ENCODE results near the gene NUDT21. TPM values are rescaled to one million over a fixed set of nuclear protein-coding genes. Genes with fewer than 3 reads are reported as not detected.

Gene NUDT21
- total and polyA plus RNA-seq, 2 of the 8 experiments (the other 6 are each of a cell fraction or from before 2014, with no cell fraction given): 78.1 to 277 TPM

DNA sequence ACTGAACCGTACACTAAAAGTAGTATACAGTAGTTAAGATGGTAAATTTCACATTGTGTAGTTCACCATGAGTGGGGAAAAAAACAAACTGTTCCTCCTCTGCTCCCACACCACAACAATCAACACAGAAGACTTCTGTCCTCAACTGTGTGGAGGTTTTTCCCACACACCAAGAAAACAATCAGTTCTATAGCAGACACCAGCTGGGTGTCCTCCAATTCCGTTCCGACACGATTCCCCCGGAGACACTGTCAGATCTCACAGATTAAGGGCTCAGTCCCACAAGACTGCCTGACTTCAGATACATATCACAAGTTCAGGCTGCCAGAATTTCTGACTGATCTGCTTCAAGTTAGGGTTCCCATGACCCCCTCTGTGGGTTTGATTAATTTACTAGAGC is 36.9 kb upstream of the NUDT21 start:
- H3K23me2 ChIP-seq (ENCODE audit: low read depth, low read length): no peaks in the 10 kb centered on the region
- H3K4me2 ChIP-seq (ENCODE audit: insufficient read depth in 1 of 2, low read depth in 2 of 2, low read length in 2 of 2): no peak overlapping the region
- no peak overlapping the region for H3K9ac ChIP-seq (replicated peaks in 1 of 4; ENCODE audit: extremely low read depth in 1 of 4, low read depth in 3 of 4, low read length in 3 of 4)
- FAIRE-seq: no peak
- WGBS, 2 experiments (ENCODE audit: extremely low coverage in 1 of 2, insufficient coverage in 1 of 2, insufficient read length in 1 of 2, insufficient replicate concordance in 2 of 2, low coverage in 1 of 2, low lambda C conversion rate in 2 of 2, missing lambda C conversion rate in 1 of 2): 89% methylated on average over 5 of the region's 5 CpGs; no CpG with 5 or more reads in 1 of the 2 experiments
- ChIA-PET POLR2A (ENCODE audit: partially characterized antibody) (no interaction called here), CTCF (ENCODE audit: partially characterized antibody) (interaction anchor here (0.7 to 0.9 kb wide), 2 partner anchors 12 to 13 kb away, joined by 3 read pairs; no protein-coding TSS in a partner anchor)
- H4K20me1 ChIP-seq (replicated peaks in 1 of 2; ENCODE audit: control insufficient read depth in 1 of 2, insufficient read depth in 2 of 2, low read length in 2 of 2): no peaks in the 10 kb centered on the region
- no peak overlapping the region for H2BK5ac ChIP-seq (ENCODE audit: low read depth, low read length)
- H3K18ac ChIP-seq (ENCODE audit: extremely low read depth, low read length): no peak overlapping the region
- H4K91ac ChIP-seq (replicated peaks; ENCODE audit: insufficient read length, low read length): no peak overlapping the region
- 0 out of 8 replicates have a peak, but pooled peaks cover 0 to 3% (median 0%) of the 10 kb centered on the region in 4 experiments for H3K36me3 ChIP-seq (ENCODE audit: control insufficient read depth in 2 of 4, insufficient read depth in 4 of 4, low read length in 3 of 4)
- no peaks in the 10 kb centered on the region for H3K27me3 ChIP-seq (replicated peaks in 1 of 4; ENCODE audit: control insufficient read depth in 3 of 4, extremely low read depth in 1 of 4, insufficient read depth in 3 of 4, low read length in 3 of 4)
- H2BK20ac ChIP-seq (ENCODE audit: low read length): no peak overlapping the region
- H3K14ac ChIP-seq (ENCODE audit: insufficient read length): no peak overlapping the region
- H3K79me2 ChIP-seq (ENCODE audit: control insufficient read depth in 1 of 2, insufficient read depth in 2 of 2, low read length in 2 of 2): no peaks in the 10 kb centered on the region
- H3K27ac ChIP-seq (ENCODE audit: low read depth, low read length): no peak overlapping the region
- H3K79me1 ChIP-seq (ENCODE audit: low read depth, low read length): no peaks in the 10 kb centered on the region
- H2AK5ac ChIP-seq (ENCODE audit: low read depth, low read length): no peak overlapping the region
- no peaks in the 10 kb centered on the region for H3K9me3 ChIP-seq (ENCODE audit: insufficient read depth in 2 of 2, low read depth in 1 of 2, low read length in 1 of 2)
- H2BK12ac ChIP-seq (ENCODE audit: low read depth, low read length): no peak overlapping the region
- no peak overlapping the region for H3K4ac ChIP-seq (replicated peaks; ENCODE audit: insufficient read length, low read depth, low read length)
- no peak overlapping the region for H3K23ac ChIP-seq (ENCODE audit: insufficient read length)
- no peak for DNase-seq (ENCODE audit: low read depth in 1 of 2, low spot score in 2 of 2)
- H2BK120ac ChIP-seq (replicated peaks; ENCODE audit: low read depth, low read length): no peak overlapping the region
- no peak overlapping the region for H2BK15ac ChIP-seq (ENCODE audit: low read length)
- no peak overlapping the region for H4K5ac ChIP-seq (ENCODE audit: insufficient read length, low read depth, low read length)
- no peak overlapping the region for H3K56ac ChIP-seq (replicated peaks; ENCODE audit: insufficient read length, low read depth, low read length)
- no peaks in the 10 kb centered on the region for H3K4me1 ChIP-seq (replicated peaks in 1 of 4; ENCODE audit: control insufficient read depth in 3 of 4, insufficient read depth in 4 of 4, low read length in 3 of 4)
- H2AFZ ChIP-seq (ENCODE audit: low read length): no peak overlapping the region
- no peak overlapping the region for H4K8ac ChIP-seq (ENCODE audit: extremely low read depth, insufficient read depth, low read length)
- H3K4me3 ChIP-seq (ENCODE audit: extremely low read depth in 1 of 4, insufficient read depth in 2 of 4, low read depth in 3 of 4, low read length in 4 of 4): no peak overlapping the region
- TF ChIP-seq PHF8 (conservative IDR thresholded peaks at IDR 0.05; ENCODE audit: low read depth, low read length) (no peak), BRCA1 (IDR thresholded peaks at IDR 0.05; ENCODE audit: low read depth, low read length) (no peak), SP2 (IDR thresholded peaks at IDR 0.05; ENCODE audit: low read length) (no peak), CBX8 (IDR thresholded peaks at IDR 0.05; ENCODE audit: borderline replicate concordance, low read depth, low read length) (no peak), EZH2 (IDR thresholded peaks at IDR 0.05; ENCODE audit: low read depth, low read length, severe bottlenecking) (no peak), SP1 (IDR thresholded peaks at IDR 0.05; ENCODE audit: low read depth, low read length) (no peak), RXRA (IDR thresholded peaks at IDR 0.05; ENCODE audit: insufficient read depth, low read depth, low read length) (no peak), POU5F1 (IDR thresholded peaks at IDR 0.05; ENCODE audit: low read depth, low read length) (no peak), SIX5 (IDR thresholded peaks at IDR 0.05; ENCODE audit: low read depth, low read length) (no peak), TBP (IDR thresholded peaks at IDR 0.05; ENCODE audit: low read depth, low read length) (no peak), RFX5 (IDR thresholded peaks at IDR 0.05; ENCODE audit: borderline replicate concordance, low read depth, low read length) (no peak), JUN (IDR thresholded peaks at IDR 0.05; ENCODE audit: low read depth, low read length) (no peak), ZNF274 (IDR thresholded peaks at IDR 0.05; ENCODE audit: borderline replicate concordance, extremely low read depth, low read length) (no peak), FOSL1 (IDR thresholded peaks at IDR 0.05; ENCODE audit: insufficient read depth, low read depth, low read length) (no peak), TAF7 (optimal IDR thresholded peaks at IDR 0.05; ENCODE audit: borderline replicate concordance, low read depth, low read length) (no peak), JUND (IDR thresholded peaks at IDR 0.05; ENCODE audit: low read length) (no peak)

Measured in H1 (cell line).